ENCODE results near the gene SIPA1L2.

The SIPA1L2 gene

DNA sequence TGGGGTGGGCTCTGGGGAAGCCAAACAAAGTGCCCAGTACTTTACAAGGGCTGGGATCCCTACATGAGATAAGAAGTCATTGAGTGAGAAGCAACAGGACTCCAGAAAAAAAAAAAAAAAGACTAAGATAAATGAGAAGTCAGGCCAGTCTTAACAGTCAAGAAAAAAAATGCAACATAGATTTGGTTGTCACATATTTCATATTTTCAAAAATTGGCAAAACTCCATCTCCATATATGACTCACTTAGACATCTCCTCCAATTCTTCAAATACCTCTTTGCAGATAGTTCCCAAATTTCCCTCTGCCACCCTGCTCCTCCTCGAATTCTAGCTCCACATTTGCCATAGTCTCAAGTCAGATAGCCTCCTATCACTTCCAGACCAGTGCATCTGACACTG is 20.9 kb upstream of the SIPA1L2 start:
- no peak overlapping the region for H3K27ac ChIP-seq
- no peak overlapping the region for H3K4me3 ChIP-seq

GRCh38 chr1:232650418-232650817 is 20.5 kb upstream of the SIPA1L2 start:
- Histone ChIP-seq H3K4me3 (no peak overlapping the region), H3K27ac (no peak overlapping the region)

DNA sequence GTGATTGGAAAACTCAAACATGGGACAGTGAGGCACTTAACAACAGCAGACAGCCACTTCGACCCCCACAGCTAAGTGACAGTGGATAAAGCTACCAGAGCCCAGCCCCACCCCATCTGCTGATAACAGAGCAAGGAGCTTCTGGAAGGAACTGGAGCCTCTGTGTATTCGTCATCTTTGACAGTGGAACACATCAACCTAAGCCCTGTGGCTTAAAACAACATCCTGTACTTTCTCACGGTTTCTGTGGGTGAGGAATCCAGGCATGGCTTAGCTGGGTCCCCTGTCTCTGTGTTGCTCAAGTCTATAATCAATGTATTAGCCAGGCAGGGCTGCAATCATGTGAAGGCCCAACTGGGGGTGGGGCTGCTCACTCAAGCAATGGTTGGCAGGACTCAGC is 18.4 kb upstream of the SIPA1L2 start:
- no peak overlapping the region for H3K27ac ChIP-seq
- no peak overlapping the region for H3K4me3 ChIP-seq

- H3K27ac ChIP-seq: no peak overlapping the region
- no peak overlapping the region for H3K4me3 ChIP-seq
These were observed 14.3 kb upstream of the SIPA1L2 start for GRCh38 chr1:232644209-232644608.

DNA sequence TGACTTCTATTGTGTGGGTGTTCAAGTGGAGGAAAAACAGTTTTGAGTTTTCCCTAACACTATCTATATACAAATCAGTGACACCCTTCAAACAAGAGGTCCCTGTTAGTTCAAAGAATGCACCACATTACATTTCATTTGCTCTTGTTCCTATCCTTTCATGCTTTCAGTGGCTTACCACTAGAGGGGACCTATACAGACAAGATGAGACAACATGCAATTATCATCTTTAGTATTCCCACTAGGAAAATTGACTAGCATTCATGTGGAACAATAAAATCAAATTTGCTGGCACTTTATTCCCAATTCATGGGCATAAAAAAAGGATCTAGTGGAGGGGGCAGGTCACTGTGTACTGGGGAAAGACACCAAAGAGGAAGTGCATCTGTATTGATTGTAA is 13.3 kb upstream of the SIPA1L2 start:
- no peak overlapping the region for H3K4me3 ChIP-seq
- no peak overlapping the region for H3K27ac ChIP-seq

- H3K4me3 ChIP-seq: no peak overlapping the region
- no peak overlapping the region for H3K27ac ChIP-seq
These were observed 11.6 kb upstream of the SIPA1L2 start for GRCh38 chr1:232641507-232641906.

GRCh38 chr1:232636799-232637198 is 6.9 kb upstream of the SIPA1L2 start:
- no peak overlapping the region for H3K4me3 ChIP-seq
- no peak overlapping the region for H3K27ac ChIP-seq

DNA sequence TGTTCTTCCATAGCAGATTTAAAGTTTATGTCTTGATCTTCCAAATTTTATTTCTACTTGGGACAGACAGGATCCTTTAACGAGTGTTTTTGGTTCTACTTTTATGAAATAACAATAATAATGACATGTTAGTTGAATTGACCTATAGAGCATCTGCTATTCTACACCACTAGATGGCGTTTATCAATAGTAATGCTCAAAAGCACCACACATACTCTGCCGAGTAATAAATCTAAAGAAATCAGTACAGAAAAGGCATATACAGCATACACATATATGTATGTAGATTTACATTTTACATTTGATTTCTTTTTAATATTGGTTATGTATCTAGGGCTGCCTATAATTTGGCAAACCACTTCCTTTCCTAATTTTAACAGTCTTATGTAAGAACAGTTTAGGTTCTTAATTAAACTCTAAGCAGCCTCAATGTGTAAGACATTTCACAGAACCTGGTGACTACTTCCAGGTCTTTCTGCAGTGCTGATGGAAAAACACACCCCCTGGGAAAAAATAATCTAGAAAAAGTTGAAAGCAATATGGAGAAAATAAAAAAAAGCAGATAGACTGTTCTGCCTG is 5.9 kb upstream of the SIPA1L2 start:
- Histone ChIP-seq H3K27ac (no peak overlapping the region), H3K4me3 (no peak overlapping the region)

- Histone ChIP-seq H3K27ac (no peak overlapping the region), H3K4me3 (no peak overlapping the region)
These were observed 5.3 kb upstream of the SIPA1L2 start for GRCh38 chr1:232635279-232635678.

DNA sequence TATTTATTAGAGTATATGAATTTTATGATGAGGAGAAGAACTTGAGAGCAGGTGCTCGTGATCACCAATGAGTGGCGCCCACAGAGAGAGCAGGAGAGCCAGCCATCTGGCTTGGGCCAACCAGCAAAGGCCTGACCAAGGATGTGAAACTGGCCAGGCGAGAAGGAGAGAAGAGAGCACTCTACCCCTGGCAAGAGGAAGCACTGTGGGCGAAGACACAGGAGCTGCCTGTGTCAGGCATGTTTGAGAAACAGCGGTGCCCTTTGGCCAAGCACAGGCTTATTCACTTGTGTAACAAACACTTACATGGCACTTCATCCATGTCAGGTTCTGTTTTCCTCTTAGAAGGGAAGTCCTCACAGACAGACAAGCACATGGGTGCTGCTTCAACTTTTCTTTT is 4.2 kb upstream of the SIPA1L2 start:
- Histone ChIP-seq H3K27ac (no peak overlapping the region), H3K4me3 (no peak overlapping the region)

- Histone ChIP-seq H3K4me3 (peak overlapping the region; percentile 63 to 83 (median 71)), H3K27ac (peak overlapping the region in 20 of 21 experiments; percentile 66 to 91 (median 84))
These were observed 912 bp upstream of the SIPA1L2 start for GRCh38 chr1:232630894-232631195.

DNA sequence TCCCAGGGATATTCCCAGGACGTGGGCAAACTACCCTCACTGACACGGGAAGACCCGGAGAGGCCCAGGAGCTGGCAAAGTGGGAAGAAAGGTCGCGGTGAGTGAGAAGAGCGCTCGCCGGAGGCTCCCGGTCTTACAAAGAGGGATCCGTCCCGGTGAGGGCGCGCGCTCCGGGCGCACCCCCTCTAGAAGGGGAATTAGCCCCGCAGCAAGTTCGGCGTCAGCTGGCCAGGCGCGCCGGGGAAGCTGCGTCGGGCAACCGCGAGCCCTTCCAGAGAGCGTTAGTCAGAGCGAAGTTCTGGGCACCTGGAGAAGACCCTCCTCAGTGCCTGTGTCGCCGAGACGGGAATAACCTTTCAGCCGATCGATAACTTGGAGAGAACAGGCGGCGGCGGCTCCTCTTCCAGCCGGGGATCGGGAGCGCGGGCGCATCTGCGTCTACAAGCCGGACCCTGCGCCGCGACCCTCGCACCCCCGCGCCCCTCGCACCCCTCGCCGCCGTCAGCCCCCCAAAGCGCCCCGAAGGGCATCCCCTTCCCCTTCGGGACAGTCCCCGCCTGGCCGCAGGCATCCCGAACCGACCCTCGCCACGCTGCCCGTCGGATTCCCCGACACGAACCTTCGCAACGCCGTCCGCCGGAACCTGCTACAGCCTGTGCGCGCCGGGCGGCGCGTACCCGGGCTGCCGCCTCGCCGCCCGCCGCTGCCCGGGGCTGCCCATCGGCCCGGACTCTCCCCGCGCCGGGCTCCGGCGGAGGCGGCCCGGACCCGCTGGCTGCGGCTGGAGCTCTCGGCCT is 485 bp downstream of the SIPA1L2 start:
- H3K27ac ChIP-seq: peak overlapping the region; percentile 22 to 90 (median 81)

GRCh38 chr1:232628335-232629249 is 1.3 kb downstream of the SIPA1L2 start:
- peak overlapping the region in 20 of 21 experiments; percentile 22 to 90 (median 82) for H3K27ac ChIP-seq
- H3K4me3 ChIP-seq: peak overlapping the region; percentile 63 to 83 (median 71)

More for the DNA sequence above, 485 bp downstream of the SIPA1L2 start:
- peak overlapping the region; percentile 63 to 83 (median 71) for H3K4me3 ChIP-seq

GRCh38 chr1:232627645-232628334 is 2.1 kb downstream of the SIPA1L2 start:
- H3K4me3 ChIP-seq: peak overlapping the region in 6 of 7 experiments; percentile 6 to 83 (median 67)
- peak overlapping the region in 10 of 21 experiments; percentile 6 to 86 (median 31) for H3K27ac ChIP-seq

- peak overlapping the region in 2 of 21 experiments; percentile 7 to 19 for H3K27ac ChIP-seq
- H3K4me3 ChIP-seq: peak overlapping the region in 2 of 7 experiments; percentile 82 to 83
These were observed 2.8 kb downstream of the SIPA1L2 start for GRCh38 chr1:232627171-232627570.

DNA sequence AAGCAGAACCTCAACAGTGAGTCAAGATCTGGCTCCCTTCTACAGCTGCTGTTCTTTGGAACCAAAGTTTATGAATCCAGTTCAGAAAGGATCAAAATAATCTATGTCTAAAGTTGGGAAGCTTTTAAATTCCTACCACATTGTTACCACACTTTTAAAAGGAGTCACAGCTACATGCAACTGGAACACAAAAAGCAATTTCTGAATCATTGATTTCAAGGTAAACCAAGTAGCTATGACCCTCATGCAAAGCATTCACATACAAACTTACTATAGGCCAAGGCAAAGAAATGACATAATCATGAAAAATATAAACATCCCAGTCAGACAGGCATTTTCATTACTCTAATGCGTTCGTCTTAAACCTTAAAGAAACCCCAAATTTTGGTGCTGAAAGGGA is 3.5 kb downstream of the SIPA1L2 start:
- no peak overlapping the region for H3K4me3 ChIP-seq
- no peak overlapping the region for H3K27ac ChIP-seq

- H3K27ac ChIP-seq: peak overlapping the region in 1 of 21 experiments; percentile 39
These were observed 4.5 kb downstream of the SIPA1L2 start for GRCh38 chr1:232625319-232625868.

GRCh38 chr1:232624546-232625281 is 5.2 kb downstream of the SIPA1L2 start:
- H3K4me3 ChIP-seq: no peak overlapping the region
- peak overlapping the region in 1 of 21 experiments; percentile 39 for H3K27ac ChIP-seq

More at GRCh38 chr1:232625319-232625868, 4.5 kb downstream of the SIPA1L2 start:
- H3K4me3 ChIP-seq: no peak overlapping the region

DNA sequence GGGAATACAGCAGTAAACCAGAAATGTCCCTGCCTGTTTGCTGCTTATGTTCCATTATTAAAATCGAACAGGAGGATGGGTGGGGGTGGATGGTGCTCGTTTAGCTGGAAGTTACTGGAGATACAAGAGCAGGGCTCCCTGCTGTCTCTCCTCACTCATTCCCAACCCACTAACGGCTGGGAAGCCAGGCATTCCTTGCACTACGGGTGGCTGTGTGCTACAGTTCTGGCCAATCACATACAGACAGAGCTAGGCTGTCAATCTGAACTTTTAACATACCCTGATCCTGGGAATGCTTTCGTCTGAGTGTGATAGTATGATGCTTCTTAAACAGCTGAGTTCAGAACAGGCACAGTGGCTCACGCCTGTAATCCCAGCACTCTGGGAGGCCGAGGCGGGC is 7.0 kb downstream of the SIPA1L2 start:
- no peak overlapping the region for H3K4me3 ChIP-seq
- no peak overlapping the region for H3K27ac ChIP-seq
